ENCODE results near the gene SRPX.
A peak's percentile ranks its signal among the peaks of the same experiment; 100 is the strongest.

SRPX gene

DNA sequence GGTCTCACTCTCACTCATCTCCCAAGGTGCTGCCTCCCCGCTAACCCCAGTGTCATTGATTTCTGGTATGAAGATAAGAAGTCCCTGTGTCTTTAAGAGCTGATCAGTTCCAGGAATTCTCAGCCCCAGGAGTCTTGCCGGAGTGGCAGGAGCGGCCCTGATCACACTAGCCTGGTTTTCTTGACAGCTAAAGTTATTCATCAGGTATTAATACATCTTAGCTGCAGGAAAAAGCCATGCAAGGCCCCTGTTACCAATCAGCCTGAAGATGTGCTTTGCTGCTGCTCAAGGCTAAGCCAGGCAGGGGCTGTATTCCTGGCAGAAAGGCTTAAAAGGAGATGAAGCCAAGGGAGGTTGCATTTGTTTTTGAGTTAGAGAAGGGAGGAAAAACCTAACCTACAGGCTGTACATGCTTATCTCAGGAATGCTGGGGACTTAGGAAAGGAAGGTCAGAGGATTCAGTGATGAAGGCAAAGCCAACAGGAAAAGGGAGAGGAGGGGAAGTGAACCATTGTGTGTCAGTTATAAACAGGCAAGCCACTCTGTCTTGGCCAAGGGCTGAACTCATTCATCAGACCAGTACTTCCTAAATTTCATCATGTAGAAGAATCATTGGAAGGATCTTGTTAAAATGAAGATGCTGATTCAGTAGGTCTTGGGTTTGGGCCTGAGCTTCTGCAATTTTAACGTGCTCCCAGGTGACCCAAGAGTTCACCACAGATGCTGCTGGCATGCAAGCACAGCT lies 8.6 kb downstream of the SRPX start:
- DNase-seq (ENCODE audit: low read depth, low spot score) = no peak

DNA sequence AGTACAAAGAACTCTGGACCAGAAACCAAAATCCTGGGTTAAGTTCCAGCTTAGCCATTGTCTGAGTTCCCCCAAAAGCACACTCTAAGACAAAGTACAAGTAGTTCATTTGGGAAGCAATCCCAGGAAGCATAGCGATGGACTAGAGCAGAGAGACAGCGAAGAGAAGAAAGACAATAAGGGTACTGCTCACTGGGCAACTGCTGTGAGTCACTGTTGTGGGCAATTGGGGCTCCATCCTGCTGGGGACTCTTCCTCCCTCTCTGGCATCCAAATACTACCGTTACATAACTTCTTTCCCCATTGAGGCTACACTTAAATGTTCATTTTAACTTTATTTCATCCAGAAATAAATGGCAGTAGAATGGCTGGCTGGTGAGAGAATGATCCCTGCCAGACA lies 14.1 kb downstream of the SRPX start:
- peak; percentile 20 for DNase-seq (ENCODE audit: low read depth, low spot score)

DNA sequence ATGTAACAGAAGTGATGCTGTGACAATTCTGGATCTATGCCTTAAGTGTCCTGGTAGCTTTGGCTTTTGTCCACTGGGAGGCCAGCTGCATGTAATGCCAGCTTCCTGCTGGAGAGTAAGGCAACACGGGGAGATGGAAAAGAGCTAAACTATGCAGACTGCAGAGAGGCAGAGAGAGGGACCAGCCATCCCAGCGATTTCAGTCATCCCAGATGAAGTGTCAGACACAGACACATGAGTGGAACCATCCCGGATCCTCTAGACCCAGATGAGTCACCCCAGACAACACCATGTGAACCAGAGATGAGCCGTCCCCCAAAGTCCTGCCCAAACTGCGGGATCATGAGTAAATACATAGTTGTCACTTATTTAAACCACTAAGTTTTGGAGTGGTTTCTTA lies 14.6 kb downstream of the SRPX start:
- no peak for DNase-seq (ENCODE audit: low read depth, low spot score)

DNA sequence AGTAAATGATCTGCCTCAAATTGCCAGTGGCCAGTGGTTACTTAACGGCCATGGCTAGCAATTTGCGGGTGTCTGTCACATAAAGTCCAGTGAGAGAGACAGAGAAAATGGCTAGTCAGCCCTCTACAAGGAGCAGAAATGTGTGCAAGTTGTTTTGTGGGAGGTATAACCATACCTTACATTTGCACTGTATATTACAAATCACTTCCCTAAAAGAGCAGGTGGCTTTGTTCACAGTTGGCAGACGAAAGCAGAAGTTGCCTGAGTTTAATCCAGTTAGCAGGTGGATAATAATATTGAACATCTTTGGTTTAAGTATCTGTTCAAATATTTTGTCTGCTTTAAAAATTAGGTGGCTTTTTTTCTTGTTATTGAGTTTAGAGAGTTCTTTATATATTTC lies 15.6 kb downstream of the SRPX start:
- DNase-seq (ENCODE audit: low read depth, low spot score) = no peak

DNA sequence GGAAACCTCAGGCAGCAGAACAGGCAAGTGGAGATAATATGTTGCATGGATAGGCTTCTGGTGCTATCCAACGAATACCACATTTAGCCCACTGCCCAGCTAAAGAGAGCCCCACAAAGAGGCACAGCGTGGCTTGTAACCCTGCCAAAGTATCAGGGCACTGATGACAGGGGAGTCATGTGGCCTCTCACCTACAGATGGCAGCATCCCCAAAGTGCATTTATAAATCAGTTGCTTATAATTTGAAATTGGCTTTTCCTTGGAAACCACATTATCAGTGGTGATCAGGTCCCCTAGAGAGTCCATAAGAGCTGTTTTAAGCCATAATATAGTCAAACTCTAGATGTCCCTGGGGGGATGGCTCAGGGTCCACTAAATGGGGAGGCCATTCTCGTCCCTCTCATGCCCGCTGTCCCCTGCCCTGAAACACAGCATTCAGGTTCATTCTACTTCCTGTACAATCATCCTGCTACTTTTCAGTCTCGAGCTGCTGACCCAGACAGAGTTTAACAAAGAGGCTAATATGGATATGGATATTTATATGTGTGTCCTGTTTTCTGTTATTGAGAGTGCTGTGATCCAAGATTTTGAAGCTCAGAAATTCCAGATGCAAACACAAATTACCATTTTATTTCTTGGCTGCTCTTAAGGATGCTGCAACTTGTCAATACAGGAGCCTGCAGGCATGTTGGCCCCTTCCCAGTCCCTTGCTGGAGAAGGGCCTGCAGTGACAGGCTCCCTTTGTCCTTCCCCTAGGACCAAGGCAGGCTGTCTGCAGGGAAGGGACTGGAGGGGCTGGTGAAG lies 28.5 kb downstream of the SRPX start:
- DNase-seq (ENCODE audit: low read depth, low spot score) = peak; percentile 47

DNA sequence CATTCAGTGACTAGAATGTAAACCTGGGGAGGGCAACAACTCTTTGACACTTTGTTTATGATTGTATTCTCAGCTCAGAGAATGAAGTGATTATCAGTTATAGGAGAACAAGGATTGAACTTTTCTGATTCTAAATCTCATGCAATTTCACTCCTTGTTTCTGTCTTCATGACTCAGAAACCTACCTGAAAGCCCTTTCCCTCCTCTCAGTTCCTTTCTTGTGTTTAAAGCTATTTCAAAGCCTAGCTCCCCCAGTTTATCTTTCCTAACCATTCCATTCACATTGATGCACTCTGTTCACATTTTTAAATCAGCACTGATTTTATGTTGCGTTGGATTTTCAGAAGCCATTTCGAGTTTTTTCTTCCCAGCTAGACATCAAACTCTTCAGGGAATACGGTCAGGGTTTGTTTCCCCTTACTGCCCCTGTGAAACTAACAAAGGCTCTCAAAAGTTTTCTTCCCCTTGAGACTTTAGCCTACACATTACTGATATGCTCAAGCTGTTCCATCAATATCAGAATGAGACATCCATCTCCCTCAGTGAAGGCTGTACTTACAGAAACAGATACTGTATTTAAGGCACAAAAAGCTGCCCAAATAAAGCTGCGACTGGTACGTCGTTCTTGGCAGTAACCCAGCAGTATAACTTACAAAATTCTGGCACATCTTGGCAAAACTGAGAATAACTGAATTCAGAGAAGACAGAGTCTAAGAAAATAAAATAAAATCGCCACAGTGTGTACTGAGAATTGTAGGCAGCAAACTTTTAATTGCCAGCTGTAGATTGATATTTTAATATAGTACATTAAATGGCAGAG lies 31.0 kb downstream of the SRPX start:
- no peak for DNase-seq (ENCODE audit: low read depth, low spot score)

DNA sequence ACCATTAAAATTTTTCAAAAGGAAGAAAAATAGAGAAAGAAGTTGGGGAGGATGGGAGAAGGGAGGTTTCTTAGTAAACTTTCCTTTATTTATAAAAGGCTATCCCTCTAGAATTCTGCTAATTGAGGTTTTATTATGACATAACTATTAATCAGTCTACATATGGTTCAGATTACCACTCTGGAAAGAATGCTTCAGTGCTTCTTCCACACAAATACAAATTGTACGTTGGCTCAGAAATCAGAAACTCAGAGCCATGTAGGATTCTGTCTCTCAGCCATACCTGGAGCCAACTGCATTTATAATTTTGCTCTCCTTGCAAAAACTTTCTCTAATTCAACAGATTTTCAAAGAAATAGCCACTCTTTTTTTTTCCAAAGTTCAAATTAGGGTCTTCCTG lies 37.1 kb downstream of the SRPX start:
- DNase-seq (ENCODE audit: low read depth, low spot score) = no peak

DNA sequence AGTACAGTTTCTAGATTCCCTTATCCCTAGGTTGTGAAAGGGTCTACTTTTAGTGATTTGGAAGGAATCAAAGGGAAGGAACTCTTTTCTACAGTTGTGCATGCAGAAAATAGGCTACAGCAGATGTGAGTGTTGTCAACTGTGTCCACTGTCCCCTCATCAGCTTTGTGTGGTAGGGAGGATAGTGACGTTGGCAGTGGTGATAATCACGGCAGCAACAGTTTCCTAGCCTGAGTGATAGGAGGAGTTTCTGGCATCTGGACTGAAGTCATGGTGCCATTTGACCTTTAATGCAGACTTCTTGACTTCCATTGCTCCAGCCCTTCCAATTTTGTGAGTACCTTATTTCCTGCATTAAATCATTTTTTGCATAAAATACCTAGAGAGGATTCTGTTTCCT lies 39.3 kb downstream of the SRPX start:
- no peak for DNase-seq (ENCODE audit: low read depth, low spot score)

DNA sequence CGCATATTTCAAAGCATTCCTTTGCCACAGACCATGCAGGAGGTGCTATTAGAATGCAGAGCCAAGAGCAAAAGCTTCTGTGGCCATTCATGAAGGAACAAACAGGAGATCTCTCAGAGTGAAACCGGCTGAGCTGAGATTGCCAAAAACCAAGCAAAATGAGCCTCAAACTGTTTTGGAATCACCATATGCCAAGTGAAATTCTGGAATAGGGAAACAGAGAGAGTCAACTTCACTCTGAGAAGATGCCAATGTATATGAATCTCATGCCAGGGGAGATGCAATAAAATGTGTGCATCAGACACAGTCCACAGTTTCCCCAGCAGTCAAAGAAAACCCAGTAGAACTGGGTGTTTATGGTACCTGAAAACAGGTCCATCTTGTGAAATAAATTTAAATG lies 42.3 kb downstream of the SRPX start:
- DNase-seq (ENCODE audit: low read depth, low spot score) = peak; percentile 48

DNA sequence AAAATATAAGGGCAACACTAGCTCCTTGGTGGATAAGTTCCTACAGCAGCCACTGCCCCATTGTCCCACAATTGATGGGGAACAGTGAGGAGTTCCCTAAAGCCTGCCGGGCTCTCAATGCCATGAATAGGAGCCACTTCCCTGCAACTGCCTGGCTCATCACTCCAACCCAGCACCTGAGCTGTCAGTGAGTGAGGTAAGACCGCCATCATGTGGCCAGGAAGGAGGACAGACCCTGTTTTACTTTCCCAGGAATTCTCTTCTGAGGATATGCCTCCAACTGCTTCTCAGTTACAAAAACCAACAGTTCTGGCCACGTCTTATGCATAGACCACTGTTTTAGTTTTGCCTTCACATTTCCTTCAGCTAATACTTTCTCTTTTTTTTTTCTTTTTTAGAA lies 45.5 kb downstream of the SRPX start:
- DNase-seq (ENCODE audit: low read depth, low spot score) = peak; percentile 64

DNA sequence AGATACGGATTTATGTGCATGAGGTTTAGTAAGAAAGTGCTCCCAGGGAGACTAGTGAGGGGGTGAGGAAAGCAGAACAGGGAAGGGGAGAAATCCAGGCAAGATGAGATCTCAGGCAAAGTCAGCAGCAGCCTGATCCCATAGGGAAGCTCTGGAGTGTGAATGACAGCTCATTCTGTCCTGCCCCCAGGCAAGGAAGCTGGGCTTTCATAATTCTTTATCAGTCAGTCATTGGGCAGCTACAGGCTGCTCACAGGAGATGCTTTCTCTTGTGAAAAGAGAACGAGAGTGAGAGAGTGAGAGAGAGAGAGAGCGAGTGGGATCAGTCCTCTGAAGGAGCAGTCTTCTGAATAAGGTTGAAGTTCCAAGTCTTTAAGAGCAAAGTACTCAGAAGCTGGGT lies 48.1 kb downstream of the SRPX start:
- no peak for DNase-seq (ENCODE audit: low read depth, low spot score)

DNA sequence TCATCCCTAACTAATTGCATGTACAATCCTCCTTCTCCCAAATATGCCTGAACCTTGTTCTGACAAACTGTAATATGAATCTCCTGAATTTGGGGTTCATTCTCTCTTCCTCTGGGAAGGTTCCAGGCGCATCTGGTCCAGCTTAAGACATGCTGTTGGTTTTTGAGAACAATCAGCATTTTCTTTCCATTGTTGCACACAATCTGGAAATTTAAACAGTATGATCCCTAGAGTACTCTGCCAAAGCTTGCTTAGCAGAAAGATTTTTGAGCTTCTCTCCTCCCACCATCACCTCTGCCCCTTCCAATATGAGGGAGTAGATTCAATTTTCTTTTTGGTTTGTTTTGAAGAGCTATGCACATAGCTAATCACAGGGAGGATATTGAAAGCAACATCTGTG lies 50.1 kb downstream of the SRPX start:
- no peak for DNase-seq (ENCODE audit: low read depth, low spot score)

DNA sequence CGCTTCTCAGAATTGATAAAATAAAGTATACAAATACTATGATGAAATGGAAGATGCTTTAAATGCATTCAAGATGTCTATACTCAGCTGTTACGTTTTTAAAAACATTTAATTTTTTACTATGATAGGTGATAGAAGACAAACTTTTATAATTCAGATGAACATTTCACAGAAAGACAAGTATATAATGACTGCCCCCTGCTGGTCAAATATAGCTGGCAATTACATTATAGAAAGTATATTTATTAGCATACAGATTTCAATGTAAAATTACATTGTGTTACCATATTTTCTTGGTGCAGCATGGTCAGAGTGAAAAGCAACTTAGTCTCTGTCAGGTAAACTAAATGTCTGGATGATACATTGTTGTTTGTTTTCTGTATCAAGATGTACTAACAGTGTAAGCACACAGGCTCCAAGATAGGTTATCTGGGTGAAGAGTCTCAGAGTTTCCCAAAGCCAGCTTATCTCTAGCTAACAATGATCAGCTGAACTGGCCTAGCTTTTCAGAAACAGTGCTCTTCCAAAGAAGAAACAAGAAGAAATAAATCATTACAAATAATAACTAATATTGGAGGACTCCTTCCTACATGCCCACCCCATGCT lies 54.1 kb downstream of the SRPX start:
- peak; percentile 35 for DNase-seq (ENCODE audit: low read depth, low spot score)

DNA sequence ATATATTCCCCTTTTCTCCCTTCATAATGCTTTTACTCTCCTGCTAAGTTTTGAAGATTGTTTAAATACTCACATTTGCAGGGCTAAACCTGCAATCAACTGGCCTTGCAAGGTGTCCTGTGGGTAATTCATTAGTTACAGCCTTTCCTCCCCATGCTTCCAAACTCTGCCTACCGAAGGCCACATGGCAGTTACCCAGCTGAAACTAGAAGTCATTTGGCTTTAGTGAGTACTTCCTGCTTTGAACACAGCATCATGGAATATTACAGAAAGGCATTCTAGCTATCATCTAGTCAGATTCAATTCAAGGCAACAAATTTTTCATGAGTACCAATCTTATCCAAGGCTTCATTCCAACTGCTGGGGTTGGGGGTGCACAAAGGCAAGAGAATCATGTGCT lies 55.6 kb downstream of the SRPX start:
- no peak for DNase-seq (ENCODE audit: low read depth, low spot score)

DNA sequence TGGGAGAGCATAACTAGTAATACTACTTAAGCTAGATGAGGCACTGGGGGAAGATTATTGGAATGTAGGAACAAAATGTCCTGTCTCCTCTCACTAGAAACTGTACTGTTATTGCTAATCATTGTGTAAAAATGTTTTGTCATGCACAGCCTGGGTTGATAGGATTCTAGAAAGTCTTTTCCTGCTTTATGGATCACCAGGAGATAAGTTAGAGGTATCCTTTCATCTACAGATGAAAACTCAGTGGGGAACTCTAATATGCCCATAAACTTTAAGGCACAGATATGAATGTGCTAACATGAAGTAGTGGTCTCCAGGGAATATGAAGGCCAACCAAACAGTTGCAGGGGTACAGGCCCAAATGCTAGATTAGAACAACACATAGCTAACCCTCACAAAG lies 57.5 kb downstream of the SRPX start:
- no peak for DNase-seq (ENCODE audit: low read depth, low spot score)

DNA sequence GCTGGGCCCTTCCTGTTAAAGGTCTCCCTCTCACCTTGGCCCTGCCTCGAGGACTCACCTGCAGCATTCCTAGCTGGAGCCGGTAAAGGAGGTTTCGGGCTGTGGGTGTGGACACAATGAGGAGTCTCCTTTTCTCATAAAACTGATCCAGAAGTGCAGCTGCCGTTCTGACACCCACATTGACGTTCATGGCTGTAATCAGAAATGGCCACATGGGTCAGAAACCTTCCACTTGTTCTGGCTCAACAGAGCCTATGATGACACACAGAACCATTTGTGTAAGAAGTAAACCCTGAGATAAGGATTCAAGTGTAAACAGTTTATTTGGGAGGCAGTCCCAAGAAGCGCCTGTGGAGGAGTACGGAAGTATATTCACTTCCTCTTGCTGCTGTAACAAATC lies 63.8 kb downstream of the SRPX start:
- no peak for DNase-seq (ENCODE audit: low read depth, low spot score)

DNA sequence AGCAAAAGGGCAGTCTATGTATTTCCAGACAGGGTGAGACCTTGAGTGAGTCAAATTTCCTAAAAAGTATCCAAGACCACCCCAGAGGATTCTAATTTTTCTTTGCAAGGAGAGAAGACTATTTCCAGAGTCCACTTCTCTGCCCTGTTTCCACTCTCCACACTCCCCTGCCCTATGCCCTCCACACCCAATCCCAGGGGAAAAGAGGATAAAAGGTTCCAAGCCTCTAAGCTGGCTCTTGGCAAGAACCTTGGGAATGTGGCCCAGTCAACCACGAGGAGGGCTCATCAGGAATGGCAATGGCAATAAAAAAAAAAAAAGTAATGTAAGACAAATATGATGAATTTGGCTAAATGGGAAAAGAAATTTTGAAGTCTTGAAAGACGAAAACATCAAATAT lies 65.9 kb downstream of the SRPX start:
- peak; percentile 9 for DNase-seq (ENCODE audit: low read depth, low spot score)

DNA sequence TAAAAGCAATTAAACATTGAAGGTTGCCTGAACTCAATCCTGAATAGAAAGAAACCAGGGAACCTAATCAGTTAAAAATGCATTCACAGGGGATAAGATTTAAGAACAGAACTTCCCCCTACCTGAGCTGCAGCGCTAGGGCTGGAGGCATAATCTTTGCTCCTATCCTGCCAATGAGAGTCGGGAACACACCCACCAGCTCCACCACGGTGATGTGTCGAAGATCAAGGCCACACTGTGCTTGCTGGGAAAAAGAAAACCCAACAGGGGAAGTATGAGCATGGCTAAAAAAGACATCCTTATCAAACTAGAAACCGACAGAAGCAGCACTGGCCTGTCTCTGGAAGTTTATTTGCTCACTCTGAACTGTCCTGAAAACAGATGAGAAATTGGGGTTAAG lies 66.3 kb downstream of the SRPX start:
- DNase-seq (ENCODE audit: low read depth, low spot score) = no peak

DNA sequence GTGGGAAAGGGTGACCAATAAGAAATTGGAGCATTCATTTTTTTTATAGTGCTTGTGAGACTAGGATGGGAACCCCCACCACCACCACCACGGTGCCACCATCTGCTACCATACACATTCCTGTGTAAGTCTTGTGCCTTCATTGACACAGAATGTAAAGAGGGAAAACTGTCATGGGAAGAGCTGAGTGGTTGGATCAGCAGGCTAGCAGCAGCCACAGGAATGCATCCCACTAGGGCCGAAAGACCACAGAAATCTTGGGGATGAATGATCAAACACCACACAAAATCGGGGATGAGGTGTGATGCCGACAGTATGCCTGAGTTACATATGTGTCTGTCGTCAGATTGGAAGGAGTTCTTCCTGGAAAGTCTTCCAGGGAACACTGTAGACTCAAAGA lies 69.2 kb downstream of the SRPX start:
- DNase-seq (ENCODE audit: low read depth, low spot score) = peak; percentile 79

DNA sequence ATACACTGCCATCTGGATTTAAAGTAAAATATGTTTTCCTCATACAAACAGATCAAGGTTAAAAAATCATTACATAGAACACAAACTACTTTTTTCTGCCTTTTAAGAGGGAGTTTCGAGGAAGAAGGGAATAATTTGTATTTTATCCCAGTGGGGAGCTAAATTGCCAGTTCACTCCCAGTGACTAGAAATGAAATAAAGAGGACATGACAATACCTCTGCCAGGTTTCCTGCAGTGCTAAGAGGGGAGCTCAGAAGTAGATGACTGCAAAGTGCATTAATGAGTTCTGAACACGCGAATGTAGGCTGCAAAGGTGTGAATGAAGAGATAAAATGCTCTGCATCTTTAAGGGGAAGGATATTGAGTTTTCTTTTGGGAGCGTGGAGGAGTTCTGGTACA lies 69.7 kb downstream of the SRPX start:
- no peak for DNase-seq (ENCODE audit: low read depth, low spot score)

DNA sequence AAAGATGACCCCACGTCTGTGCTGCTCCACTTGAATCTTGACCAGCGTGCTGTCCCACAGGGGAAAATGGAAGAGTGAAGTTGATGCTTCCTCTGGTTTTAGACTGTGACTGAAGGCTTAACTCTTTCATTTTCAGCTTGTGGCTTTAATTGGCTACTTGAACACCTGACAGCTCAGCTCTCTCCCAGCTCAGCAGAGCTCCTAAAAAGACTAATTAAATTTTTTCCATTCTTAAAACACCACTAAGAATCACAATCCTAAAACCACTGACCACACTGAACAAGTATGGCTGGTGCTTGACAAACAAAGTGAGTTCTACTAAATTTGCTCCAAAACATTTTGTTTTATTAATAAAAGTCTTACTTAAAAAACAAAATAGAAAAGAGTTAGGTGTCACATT lies 71.7 kb downstream of the SRPX start:
- peak; percentile 73 for DNase-seq (ENCODE audit: low read depth, low spot score)

DNA sequence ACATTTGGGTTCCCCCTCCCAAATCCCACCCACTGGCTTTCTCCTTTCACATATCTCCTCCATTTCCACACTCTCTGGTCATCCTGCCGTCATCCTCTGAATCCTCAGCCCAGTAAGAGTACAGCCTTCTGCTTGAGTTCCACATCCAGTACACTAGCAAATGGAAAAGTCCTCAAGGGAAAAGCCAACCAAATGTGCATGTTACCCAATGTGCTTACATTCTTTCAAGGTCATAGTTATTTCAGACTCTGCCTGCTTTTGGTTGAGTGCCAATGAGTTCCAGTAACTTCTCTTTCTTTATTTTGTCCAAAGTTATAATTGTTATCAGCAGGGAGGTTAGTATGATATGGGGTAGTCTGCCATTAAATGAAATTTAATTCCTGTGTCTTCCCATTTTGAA lies 78.1 kb downstream of the SRPX start:
- DNase-seq (ENCODE audit: low read depth, low spot score) = peak; percentile 21

Measured in astrocyte of the hippocampus (primary cell).